C4-2B (cell line): ENCODE data around the gene PLPP2.
"Not testable (repeated sequence)": the region's sequence is repeated elsewhere in the genome, so short reads cannot be mapped to it uniquely, and the experiment has no call there.

ENCODE experiments used
- H3K27ac ChIP-seq: fragments of 450-650 bp; 2 replicates; pipeline ENCODE4 v1.5.1; 2017
- ZFX ChIP-seq: fragments of 450-650 bp; IDR thresholded peaks from 2 replicates; pipeline ENCODE4 v1.6.1; 2017
- TF ChIP-seq, protein P1 (sequence below): fragments of 450-650 bp; conservative IDR thresholded peaks from 2 replicates; pipeline ENCODE4 v1.5.1; 2017; ENCODE audit warnings: mild to moderate bottlenecking

The PLPP2 gene

DNA sequence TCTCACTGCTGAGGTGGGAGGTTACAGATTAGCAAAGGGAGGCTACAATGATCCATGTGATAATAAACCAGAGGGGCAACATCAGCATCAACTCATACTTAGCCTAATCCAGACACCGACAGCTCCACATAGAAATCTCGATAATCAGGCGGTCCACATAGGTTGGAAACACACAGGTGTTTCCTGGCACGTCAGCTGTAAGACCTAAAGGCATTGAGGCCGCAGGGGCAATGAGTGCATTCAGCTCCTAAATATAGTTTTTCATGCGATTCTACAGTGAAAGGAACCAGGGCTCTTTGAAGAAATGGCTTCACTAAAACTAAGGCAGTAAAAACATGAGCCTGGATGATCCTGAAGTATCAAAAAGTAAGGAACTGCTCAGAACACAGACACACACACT, 19.3 kb downstream of the PLPP2 start:
- TF ChIP-seq ZFX: no peak
- TF ChIP-seq, protein P1, sequence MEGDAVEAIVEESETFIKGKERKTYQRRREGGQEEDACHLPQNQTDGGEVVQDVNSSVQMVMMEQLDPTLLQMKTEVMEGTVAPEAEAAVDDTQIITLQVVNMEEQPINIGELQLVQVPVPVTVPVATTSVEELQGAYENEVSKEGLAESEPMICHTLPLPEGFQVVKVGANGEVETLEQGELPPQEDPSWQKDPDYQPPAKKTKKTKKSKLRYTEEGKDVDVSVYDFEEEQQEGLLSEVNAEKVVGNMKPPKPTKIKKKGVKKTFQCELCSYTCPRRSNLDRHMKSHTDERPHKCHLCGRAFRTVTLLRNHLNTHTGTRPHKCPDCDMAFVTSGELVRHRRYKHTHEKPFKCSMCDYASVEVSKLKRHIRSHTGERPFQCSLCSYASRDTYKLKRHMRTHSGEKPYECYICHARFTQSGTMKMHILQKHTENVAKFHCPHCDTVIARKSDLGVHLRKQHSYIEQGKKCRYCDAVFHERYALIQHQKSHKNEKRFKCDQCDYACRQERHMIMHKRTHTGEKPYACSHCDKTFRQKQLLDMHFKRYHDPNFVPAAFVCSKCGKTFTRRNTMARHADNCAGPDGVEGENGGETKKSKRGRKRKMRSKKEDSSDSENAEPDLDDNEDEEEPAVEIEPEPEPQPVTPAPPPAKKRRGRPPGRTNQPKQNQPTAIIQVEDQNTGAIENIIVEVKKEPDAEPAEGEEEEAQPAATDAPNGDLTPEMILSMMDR: no peak

DNA sequence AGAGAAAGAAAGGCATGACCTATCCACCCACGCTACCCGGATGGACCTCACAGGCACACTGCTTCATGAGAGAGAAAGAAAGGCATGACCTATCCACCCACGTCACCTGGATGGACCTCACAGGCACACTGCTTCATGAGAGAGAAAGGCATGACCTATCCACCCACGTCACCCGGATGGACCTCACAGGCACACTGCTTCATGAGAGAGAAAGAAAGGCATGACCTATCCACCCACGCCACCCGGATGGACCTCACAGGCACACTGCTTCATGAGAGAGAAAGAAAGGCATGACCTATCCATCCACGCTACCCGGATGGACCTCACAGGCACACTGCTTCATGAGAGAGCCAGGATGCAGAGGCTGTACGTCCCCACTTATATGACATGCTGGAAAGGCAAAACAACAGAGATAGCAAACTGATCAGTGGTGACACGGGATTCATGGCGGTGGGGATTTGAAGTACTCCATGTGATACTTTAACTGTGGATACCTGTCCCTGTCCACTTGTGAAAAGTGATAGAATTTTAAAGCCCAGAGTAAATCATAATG, 20.4 kb downstream of the PLPP2 start:
- H3K27ac ChIP-seq: not testable (repeated sequence)

More for the DNA sequence above, 19.3 kb downstream of the PLPP2 start:
- no peak overlapping the region for H3K27ac ChIP-seq

DNA sequence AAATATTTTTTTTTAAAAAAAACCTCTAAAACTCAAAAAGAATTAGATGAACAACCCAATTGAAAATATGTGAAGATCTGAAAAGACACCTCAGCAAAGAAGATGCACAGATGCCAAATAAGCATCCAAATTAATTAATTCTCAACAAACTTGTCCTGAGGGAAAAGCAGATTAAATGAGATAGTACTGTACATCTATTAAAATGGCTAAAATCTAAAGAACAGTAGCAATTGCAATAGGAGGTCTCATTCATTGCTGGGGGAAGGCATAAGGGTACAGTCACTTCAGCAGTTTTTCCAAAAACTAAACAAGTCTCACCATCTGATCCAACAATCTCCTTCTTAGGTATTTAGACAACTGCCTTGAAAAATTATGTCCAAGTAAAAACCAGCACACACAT, 22.0 kb downstream of the PLPP2 start:
- H3K27ac ChIP-seq: no peak overlapping the region
- no peak for TF ChIP-seq ZFX
- TF ChIP-seq, protein P1: no peak

DNA sequence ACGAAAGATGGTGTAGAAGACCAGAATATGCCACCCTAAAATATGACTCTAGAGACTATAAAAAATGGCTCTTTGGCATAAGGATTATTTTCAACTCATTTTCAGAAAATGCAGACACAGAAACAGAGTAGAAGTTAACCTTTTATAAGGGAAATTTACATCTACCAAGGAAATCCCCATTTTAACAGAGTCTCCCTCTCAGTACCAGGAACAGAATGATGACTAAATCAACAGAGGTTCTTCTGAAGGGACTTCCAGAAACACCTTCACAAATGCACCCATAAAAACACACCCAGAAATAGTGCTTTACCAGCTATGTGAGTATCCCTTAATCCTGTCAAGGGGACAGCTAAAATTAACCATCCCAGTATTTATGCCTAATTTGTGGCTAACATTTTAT, 29.1 kb downstream of the PLPP2 start:
- TF ChIP-seq ZFX: no peak
- TF ChIP-seq, protein P1: no peak
- no peak overlapping the region for H3K27ac ChIP-seq

DNA sequence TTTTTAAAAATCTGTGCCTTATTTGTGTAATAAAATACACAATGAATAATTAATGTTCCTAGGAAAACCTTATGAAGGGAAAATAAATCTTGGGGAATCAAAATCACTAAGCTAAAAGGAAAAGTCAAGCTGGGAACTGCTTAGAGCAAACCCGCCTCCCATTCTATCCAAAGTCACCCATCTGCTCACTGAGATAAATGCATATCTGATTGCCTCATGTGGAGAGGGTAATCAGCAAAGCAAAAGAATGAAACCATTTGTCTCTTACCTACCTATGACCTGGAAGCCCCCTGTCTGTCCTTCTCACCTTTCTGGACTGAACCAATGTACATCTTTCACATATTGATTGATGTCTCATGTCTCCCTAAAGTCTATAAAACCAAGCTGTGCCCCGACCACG, 34.4 kb downstream of the PLPP2 start:
- not testable (repeated sequence) for H3K27ac ChIP-seq

DNA sequence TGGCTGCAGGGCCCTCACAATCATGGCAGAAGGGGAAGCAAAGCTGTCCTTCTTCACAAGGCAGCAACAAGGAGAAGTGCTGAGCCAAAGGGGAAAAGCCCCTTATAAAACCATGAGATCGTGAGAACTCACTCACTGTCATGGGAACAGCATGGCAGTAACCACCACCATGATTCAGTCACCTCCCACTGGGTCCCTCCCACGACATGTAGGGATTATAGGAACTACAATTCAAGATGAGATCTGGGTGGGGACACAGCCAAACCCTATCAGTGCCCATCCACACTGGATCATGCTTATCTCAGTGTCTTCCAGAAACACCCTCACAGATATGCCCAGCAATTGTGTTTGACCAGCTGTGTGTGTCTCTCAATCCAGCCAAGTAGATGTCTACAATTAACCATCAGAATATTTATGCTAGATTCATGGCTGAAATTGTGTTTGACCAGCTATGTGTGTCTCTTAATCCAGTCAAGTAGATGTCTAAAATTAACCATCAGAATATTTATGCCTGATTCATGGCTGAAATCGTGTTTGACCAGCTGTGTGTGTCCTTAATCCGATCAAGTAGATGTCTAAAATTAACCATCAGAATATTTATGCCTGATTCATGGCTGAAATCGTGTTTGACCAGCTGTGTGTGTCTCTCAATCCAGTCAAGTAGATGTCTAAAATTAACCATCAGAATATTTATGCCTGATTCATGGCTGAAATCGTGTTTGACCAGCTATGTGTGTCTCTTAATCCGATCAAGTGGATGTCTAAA, 38.6 kb downstream of the PLPP2 start:
- H3K27ac ChIP-seq: not testable (repeated sequence)

DNA sequence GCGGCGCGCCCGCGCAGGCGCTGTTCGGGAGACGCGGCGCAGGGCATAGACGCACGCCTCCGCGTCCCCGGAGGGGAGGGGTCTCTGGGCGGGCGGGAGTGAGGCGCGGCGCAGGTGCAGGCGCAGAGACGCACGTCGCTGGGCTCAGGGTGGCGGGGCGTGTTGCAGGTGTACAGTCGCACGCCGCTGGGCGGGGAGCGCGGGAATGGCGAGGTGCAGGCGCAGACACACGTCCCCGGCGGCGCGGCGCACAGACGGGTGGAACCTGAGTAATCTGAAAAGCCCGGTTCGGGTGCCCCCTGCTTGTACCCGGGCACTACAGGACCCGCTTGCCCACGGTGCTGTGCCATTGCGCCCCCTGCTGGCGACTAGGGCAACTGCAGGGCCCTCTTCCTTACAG, 44.7 kb downstream of the PLPP2 start:
- TF ChIP-seq, protein P1: no peak
- TF ChIP-seq ZFX: no peak

DNA sequence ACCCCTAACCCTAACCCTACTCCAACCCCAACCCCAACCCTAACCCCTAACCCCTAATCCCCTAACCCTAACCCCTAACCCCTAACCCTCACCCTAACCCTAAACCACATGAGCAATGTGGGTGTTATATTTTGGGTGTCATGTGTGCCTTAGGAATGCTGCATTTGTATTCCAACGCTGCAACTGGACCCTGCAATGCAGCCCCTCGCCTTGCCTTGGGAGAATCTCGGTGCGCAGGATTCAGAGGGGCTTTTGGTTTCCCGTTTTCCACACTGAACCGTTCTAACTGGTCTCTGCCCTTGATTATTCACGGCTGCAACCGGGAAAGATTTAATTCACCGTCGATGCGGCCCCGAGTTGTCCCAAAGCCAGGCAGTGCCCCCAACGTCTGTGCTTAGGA, 45.3 kb downstream of the PLPP2 start:
- H3K27ac ChIP-seq: not testable (repeated sequence)

More for the DNA sequence above, 44.7 kb downstream of the PLPP2 start:
- H3K27ac ChIP-seq: no peak overlapping the region

DNA sequence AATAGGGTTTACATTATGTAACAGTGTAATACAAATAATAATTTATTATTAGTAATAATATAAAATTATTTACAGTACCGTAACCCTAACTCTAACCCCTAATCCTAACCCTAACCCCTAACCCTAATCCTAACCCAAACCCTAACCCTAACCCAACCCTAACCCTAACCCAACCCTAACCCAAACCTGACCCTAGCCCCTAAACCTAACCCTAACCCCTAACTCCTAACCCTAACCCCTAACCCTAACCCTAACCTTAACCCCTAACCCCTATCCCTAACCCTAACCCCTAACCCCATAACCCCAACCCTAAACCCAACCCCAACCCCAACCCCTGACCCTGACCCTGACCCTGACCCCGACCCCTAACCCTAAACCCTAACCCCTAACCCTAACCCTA, 45.7 kb downstream of the PLPP2 start:
- TF ChIP-seq ZFX: no peak
- TF ChIP-seq, protein P1: no peak
- H3K27ac ChIP-seq: no peak overlapping the region
